GM13977 (cell line): Measurements from ENCODE around the gene GORASP2.
A peak's percentile ranks its signal among the peaks of the same experiment; 100 is the strongest.

Experiments used
- DNase-seq: peaks from one replicate; pipeline ENCODE4 v3.0.0; 2012; ENCODE audit warnings: low spot score
- in situ Hi-C: fragments of 300-500 bp; cut with MboI; formaldehyde crosslinking; loops from one replicate; pipeline ENCODE4 v1.12.0; 2022; ENCODE audit warnings: low sequenced_read_pairs, low pct_unique_long_range_greater_than_20kb, mixed read lengths, inconsistent platforms; ENCODE audit not compliant: unreplicated experiment
- TF ChIP-seq, protein P1 (sequence below): IDR thresholded peaks from 2 replicates; pipeline ENCODE4 v1.5.1; 2012; ENCODE audit warnings: mild to moderate bottlenecking, control low read depth; ENCODE audit not compliant: insufficient read depth; ENCODE audit errors: extremely low read depth, missing control alignments

Gene GORASP2

DNA sequence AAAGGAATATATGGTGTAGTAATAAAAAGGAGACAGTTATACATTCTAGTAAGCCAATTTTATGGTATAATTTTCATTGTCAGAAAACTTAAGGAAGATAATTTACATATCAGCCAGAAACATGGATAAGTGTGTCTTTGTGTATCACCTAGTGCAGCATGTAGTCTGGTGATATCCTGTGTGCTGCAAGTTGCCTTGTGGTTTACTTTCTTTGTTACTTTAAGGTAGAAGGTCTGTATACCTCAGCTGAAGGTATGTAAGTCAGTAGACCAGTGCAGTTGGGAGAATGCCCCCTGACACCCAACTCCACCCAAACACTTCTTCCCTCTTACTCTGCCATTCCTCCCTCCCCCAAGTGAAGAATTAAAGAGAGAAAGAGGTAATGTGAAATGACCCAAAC, 11.0 kb downstream of the GORASP2 start:
- in situ Hi-C loops = no loop called here
- no peak for DNase-seq
- TF ChIP-seq, protein P1, sequence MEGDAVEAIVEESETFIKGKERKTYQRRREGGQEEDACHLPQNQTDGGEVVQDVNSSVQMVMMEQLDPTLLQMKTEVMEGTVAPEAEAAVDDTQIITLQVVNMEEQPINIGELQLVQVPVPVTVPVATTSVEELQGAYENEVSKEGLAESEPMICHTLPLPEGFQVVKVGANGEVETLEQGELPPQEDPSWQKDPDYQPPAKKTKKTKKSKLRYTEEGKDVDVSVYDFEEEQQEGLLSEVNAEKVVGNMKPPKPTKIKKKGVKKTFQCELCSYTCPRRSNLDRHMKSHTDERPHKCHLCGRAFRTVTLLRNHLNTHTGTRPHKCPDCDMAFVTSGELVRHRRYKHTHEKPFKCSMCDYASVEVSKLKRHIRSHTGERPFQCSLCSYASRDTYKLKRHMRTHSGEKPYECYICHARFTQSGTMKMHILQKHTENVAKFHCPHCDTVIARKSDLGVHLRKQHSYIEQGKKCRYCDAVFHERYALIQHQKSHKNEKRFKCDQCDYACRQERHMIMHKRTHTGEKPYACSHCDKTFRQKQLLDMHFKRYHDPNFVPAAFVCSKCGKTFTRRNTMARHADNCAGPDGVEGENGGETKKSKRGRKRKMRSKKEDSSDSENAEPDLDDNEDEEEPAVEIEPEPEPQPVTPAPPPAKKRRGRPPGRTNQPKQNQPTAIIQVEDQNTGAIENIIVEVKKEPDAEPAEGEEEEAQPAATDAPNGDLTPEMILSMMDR = no peak

DNA sequence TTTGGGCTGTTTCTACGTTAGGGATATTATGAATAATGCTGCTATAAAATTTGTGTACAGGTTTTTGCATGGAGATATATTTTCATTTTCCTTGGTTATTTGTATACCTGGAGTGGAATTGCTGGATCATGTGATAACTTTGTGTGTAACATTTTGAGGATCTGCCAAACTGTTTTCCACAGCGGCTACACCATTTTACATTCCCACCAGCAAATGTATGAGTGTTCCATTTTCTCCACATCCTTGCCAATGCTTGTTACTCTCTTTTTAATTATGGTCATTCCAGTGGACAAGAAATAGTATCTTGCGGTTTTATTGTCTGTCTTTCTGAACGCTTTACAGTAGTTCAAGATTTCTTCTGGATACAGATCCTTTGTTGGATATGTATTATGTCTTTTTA, 13.6 kb downstream of the GORASP2 start:
- TF ChIP-seq, protein P1 = no peak
- in situ Hi-C loops = no loop called here
- DNase-seq = no peak

DNA sequence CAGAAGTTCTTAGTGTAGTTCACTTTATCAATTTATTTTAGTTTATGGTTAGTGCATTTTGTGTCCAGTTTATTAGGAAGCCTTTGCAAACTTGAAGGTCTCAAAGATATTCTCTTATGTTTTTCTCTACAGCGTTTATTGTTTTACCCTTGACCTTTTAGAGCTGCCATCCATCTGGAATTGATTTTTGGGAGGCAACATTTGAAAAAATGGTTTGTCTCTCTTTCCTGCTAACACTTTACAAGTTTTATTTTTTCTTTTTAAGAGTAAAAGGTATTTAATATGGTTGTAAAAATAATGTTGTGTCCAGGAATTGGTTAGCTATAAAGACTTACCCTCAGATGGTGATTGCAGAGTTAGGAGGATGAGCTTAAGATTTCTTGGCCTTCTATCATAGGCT, 14.0 kb downstream of the GORASP2 start:
- TF ChIP-seq, protein P1 = no peak
- DNase-seq = no peak
- in situ Hi-C loops = no loop called here

DNA sequence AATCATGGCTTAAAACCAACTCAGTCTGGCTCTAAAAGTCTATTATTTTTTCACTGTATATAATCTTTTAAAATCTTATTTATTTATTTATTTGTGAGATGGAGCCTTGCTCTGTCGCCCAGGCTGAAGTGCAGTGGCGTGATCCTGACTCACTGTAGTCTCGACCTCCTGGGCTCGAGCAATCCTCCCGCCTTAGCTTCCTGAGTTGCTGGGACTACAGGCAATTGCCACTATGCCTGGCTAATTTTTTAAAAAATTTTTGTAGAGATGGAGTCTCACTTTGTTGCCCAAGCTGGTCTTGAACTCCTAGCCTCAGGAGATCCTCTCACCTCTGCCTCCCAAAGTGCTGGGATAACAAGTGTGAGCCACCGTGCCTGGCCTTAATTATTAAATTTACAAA, 14.5 kb downstream of the GORASP2 start:
- no peak for DNase-seq
- TF ChIP-seq, protein P1 = no peak
- in situ Hi-C loops = no loop called here

DNA sequence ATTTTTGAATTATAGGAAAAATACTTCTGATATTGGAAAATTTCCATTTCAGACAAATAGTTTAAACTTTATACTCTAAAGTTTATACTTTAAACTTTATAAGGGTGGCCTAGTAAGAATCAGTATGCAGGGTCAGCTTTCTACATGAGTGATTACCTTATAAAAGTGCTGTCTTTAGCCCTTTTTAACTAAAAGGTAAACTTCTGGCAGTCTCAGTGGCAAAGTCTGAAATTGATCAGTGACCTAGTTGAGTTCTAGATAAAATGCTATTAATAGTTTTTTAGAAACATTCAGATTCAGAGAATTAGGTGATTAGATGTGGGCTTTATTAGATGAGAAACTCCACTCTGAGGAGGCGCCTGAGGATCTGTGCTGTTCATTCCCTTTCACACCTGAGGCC, 15.5 kb downstream of the GORASP2 start:
- TF ChIP-seq, protein P1 = no peak
- in situ Hi-C loops = no loop called here
- DNase-seq = no peak

DNA sequence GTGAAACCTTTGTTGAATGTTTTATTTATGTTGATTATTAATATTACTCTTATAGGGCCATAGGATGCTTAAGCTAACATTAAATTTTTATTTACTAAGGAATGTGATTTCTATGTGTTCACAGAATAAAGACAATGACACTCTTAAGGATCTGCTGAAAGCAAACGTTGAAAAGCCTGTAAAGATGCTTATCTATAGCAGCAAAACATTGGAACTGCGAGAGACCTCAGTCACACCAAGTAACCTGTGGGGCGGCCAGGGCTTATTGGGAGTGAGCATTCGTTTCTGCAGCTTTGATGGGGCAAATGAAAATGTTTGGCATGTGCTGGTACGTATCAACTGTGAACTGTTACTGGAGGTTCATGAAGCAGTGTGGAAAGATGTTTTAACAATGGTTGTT, 20.4 kb downstream of the GORASP2 start:
- no peak for DNase-seq
- in situ Hi-C loops = no loop called here
- TF ChIP-seq, protein P1 = no peak

DNA sequence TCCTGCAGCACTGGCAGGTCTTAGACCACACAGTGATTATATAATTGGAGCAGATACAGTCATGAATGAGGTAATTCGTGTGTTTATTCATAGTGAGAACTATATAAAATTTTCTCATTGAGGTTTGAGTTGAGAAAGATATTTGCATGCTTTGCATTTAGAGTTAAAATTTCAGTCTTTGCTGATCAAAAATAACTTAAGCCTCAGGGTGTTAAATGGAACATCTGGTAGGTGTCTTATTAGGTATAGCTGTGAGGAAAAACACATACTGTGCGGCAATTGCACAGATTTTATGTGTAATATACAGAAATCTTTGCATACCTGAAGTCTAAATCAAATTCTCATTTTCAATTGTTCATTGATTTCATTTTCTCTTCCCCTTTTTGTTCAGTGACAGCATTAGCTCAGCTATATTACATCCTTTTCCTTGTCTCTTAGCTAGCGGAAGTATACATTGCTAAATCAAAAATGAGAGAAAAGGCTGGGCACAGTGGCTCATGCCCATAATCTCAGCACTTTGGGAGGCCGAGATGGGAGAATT, 21.2 kb downstream of the GORASP2 start:
- TF ChIP-seq, protein P1 = no peak
- peak; percentile 58 for DNase-seq
- in situ Hi-C loops = no loop called here
